Gastrocnemius medialis (tissue), 4 donors: ENCODE results near the gene SAP30.

Source experiments
- POLR2A ChIP-seq, 2 donors: fragments of 450-650 bp; IDR thresholded peaks; one replicate each; pipeline ENCODE4 v1.6.1; 2017; ENCODE audit warnings: antibody characterized with exemption in 2 of 2, mild to moderate bottlenecking in 2 of 2, moderate library complexity in 2 of 2
- TF ChIP-seq, protein P1 (sequence below), 5 experiments: fragments of 450-650 bp in 3 of 5; fragments of 200-600 bp in 2 of 5; sonication (generic) in 2 of 5; IDR thresholded peaks in 4 of 5; conservative IDR thresholded peaks in 1 of 5; 1 replicate in 4 of 5; 2 replicates in 1 of 5; pipeline ENCODE4 v1.5.1; 2016 to 2019; ENCODE audit warnings: antibody characterized with exemption in 5 of 5, mild to moderate bottlenecking in 3 of 5, moderate library complexity in 3 of 5

DNA sequence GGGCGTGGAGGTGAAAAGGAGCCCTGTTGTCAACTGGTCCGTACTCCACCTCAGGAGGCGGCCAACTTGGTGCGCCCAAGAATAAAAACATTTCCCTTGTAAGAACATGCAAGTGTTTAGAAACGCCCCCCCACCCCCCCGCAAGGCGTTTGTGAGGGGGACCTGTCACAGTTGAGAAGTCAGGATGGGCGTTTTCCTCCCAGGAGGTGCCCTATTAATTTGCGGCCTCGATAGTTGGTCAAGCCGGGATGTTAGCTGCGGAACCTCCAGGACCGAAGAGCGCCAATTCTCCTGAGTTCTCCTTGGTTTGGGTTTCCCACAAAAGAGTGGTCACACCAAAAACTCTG, 651 bp upstream of the SAP30 start:
- TF ChIP-seq, protein P1, sequence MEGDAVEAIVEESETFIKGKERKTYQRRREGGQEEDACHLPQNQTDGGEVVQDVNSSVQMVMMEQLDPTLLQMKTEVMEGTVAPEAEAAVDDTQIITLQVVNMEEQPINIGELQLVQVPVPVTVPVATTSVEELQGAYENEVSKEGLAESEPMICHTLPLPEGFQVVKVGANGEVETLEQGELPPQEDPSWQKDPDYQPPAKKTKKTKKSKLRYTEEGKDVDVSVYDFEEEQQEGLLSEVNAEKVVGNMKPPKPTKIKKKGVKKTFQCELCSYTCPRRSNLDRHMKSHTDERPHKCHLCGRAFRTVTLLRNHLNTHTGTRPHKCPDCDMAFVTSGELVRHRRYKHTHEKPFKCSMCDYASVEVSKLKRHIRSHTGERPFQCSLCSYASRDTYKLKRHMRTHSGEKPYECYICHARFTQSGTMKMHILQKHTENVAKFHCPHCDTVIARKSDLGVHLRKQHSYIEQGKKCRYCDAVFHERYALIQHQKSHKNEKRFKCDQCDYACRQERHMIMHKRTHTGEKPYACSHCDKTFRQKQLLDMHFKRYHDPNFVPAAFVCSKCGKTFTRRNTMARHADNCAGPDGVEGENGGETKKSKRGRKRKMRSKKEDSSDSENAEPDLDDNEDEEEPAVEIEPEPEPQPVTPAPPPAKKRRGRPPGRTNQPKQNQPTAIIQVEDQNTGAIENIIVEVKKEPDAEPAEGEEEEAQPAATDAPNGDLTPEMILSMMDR (IDR thresholded peaks at IDR 0.05 in 4 of 5, conservative IDR thresholded peaks at IDR 0.05 in 1 of 5) = no peak
- TF ChIP-seq POLR2A (IDR thresholded peaks at IDR 0.05) = no peak
